Uterine smooth muscle cell (primary cell): ENCODE results near the gene NFKBIB. TPM values are rescaled to one million over a fixed set of nuclear protein-coding genes. Genes with fewer than 3 reads are reported as not detected.

Experiments used
- total RNA-seq: library from RNA; depleted of rRNA; stranded (reverse); fragments of >200 nt; gene quantifications from 2 replicates; pipeline ENCODE4 v1.2.3, GENCODE V29; 2014

NFKBIB gene
- 11.2 and 11.7 TPM in 2 replicates for total RNA-seq

GRCh38 chr19:38899447-38900201, at the start of gene NFKBIB, which contains the start of gene SIRT2:
Gene NFKBIB (plus strand): TSS chr19:38899969. CDS start chr19:38900033, 64 bp downstream.
Gene SIRT2 (minus strand): TSS chr19:38899618. CDS start chr19:38899521, 97 bp downstream.

GRCh38 chr19:38877781-38878574, 21.8 kb upstream of the NFKBIB start, which contains the start of gene RINL:
Gene RINL (minus strand): TSS chr19:38878275. CDS start chr19:38876742, 1,533 bp downstream.

GRCh38 chr19:38929929-38930775, 30.4 kb downstream of the NFKBIB start, which contains the start of gene SARS2:
Gene SARS2 (minus strand): TSS chr19:38930763. CDS start chr19:38930736, 27 bp downstream.

GRCh38 chr19:38930776-38931520, 31.2 kb downstream of the NFKBIB start, which contains the start of gene MRPS12:
Gene MRPS12 (plus strand): TSS chr19:38930944. CDS start chr19:38931295, 351 bp downstream.

Other genes with a start within 250 kb of the NFKBIB start
- gene CAPN12, start 155.5 kb upstream of the NFKBIB start, total RNA-seq = not detected in 2 replicates
- gene LGALS7, start 126.5 kb upstream of the NFKBIB start, total RNA-seq = not detected in 2 replicates
- 0.55 TPM in 1 of 2 replicates, not detected in the other for gene LGALS7B, start 110.8 kb upstream of the NFKBIB start, total RNA-seq
- not detected in 2 replicates for gene LGALS4, start 87.0 kb upstream of the NFKBIB start, total RNA-seq
- gene ECH1, start 68.2 kb upstream of the NFKBIB start, total RNA-seq = 7.1 TPM in 2 replicates
- 279 and 457 TPM in 2 replicates for gene HNRNPL, start 50.0 kb upstream of the NFKBIB start, total RNA-seq
- gene RINL, start 21.7 kb upstream of the NFKBIB start, total RNA-seq = 1.1 and 1.9 TPM in 2 replicates
- gene SIRT2, start 351 bp upstream of the NFKBIB start, total RNA-seq = 35.4 and 54.4 TPM in 2 replicates
- gene CCER2, start 12.2 kb downstream of the NFKBIB start, total RNA-seq = not detected in 2 replicates
- gene SARS2, start 30.8 kb downstream of the NFKBIB start, total RNA-seq = 15.0 and 15.7 TPM in 2 replicates
- gene MRPS12, start 31.0 kb downstream of the NFKBIB start, total RNA-seq = 31.9 and 41.2 TPM in 2 replicates
- gene FBXO17, start 75.8 kb downstream of the NFKBIB start, total RNA-seq = 33.9 and 45.4 TPM in 2 replicates
- 1.3 and 3.4 TPM in 2 replicates for gene FBXO27, start 132.6 kb downstream of the NFKBIB start, total RNA-seq
- gene ACP7, start 184.4 kb downstream of the NFKBIB start, total RNA-seq = 0.33 and 0.87 TPM in 2 replicates
- gene PAK4, start 225.8 kb downstream of the NFKBIB start, total RNA-seq = 11.6 and 14.0 TPM in 2 replicates